Fibroblast of pulmonary artery (primary cell): ENCODE data around the gene ITGA11.

ENCODE experiments used
- DNase-seq: peaks from one replicate; pipeline ENCODE4 v3.0.0-alpha.2; 2010; ENCODE audit warnings: low read depth
- H3K4me3 ChIP-seq: replicated peaks from 2 replicates; pipeline ENCODE4 v1.5.1; 2011; ENCODE audit warnings: low read depth, mild to moderate bottlenecking, control low read depth, low read length, moderate library complexity
- TF ChIP-seq, protein P1 (sequence below): IDR thresholded peaks from 2 replicates; pipeline ENCODE4 v1.5.1; 2011; ENCODE audit warnings: mild to moderate bottlenecking, control low read depth, low read length, inconsistent platforms; ENCODE audit errors: missing control alignments

Gene ITGA11

DNA sequence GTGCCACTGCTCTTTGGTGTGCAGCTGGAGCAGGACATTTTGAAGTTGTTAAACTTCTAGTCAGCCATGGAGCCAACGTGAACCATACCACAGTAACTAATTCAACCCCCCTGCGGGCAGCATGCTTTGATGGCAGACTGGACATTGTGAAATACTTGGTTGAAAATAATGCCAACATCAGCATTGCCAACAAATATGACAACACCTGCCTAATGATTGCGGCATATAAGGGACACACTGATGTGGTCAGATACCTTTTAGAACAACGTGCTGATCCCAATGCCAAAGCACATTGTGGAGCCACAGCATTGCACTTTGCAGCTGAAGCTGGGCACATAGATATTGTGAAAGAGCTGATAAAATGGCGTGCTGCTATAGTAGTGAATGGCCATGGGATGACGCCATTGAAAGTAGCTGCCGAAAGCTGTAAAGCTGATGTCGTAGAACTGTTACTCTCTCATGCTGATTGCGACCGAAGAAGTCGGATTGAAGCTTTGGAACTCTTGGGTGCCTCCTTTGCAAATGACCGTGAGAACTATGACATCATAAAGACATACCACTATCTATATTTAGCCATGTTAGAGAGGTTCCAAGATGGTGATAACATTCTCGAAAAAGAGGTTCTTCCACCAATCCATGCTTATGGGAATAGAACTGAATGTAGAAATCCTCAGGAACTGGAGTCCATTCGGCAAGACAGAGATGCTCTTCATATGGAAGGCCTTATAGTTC lies 142.2 kb downstream of the ITGA11 start:
- DNase-seq = no peak
- TF ChIP-seq, protein P1, sequence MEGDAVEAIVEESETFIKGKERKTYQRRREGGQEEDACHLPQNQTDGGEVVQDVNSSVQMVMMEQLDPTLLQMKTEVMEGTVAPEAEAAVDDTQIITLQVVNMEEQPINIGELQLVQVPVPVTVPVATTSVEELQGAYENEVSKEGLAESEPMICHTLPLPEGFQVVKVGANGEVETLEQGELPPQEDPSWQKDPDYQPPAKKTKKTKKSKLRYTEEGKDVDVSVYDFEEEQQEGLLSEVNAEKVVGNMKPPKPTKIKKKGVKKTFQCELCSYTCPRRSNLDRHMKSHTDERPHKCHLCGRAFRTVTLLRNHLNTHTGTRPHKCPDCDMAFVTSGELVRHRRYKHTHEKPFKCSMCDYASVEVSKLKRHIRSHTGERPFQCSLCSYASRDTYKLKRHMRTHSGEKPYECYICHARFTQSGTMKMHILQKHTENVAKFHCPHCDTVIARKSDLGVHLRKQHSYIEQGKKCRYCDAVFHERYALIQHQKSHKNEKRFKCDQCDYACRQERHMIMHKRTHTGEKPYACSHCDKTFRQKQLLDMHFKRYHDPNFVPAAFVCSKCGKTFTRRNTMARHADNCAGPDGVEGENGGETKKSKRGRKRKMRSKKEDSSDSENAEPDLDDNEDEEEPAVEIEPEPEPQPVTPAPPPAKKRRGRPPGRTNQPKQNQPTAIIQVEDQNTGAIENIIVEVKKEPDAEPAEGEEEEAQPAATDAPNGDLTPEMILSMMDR = no peak
- no peak overlapping the region for H3K4me3 ChIP-seq

DNA sequence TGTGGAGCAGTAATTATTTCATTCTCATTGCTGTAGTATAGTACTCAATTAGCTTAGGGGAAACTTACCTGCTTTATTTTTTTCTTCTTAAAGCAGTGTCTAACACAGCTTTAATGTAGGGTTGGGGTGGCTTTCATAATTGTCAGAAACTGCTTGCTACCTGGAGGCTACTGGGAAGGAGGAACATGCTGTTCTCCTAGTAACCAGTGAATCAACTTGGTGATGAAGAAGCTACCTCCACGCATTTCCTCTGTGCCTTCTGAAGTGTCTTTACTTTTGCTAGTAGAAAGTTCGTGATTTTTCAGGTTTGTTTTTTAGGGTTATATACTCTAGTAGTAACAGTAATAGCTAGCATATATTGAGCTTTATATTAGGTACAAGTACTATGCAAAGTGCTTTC lies 142.9 kb downstream of the ITGA11 start:
- no peak for DNase-seq
- TF ChIP-seq, protein P1 = no peak
- H3K4me3 ChIP-seq = no peak overlapping the region

DNA sequence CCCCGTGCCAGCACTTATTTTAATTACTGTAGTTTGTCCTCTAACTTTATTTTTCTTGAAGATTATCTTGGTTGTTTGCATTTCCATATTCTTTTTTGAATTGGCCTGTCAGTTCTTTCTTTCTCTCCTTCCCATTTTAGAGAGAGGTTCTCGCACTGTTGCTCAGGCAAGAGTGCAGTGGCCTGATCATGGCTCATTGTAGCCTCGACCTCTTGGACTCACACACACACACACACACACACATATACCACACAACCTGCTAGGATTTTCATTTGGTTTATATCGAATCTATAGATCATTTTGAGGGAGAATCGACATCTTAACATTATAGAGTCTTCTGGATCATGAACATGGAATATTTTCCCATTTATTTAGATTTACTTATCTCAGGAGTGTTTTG lies 145.7 kb downstream of the ITGA11 start:
- H3K4me3 ChIP-seq = no peak overlapping the region
- DNase-seq = no peak
- TF ChIP-seq, protein P1 = no peak

DNA sequence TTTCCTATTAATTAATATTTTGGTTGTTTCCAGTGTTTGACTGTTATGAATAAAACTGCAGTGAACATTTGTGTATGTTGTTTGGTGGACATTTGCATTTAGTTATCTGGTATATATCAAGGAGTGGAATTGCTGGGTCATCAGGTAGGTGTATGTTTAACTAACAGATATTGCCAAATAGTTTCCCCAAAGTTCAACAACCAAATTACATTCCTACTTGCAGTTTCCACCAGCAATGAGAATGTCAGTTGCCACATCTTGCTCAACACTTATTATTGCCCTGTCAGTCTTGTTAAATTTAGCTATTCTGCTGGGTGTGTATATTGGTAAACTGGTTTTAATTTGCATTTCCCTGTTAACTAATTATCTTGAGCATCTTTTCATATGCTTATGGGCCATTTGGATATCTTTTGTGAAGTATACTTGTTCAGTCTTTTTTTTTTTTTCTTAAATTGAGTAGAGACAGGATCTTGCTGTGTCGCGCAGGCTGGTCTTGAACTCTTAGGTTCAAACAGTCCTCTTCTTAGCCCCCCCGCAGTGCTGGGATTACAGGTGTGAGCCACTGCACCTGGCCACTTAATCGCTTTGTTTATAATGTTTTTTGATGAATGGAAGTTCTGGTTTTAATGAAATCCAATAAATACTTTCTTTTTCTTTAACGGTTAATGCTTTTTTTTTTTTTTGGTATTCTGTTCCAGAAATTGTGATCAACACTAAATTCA lies 146.5 kb downstream of the ITGA11 start:
- TF ChIP-seq, protein P1 = no peak
- no peak overlapping the region for H3K4me3 ChIP-seq
- no peak for DNase-seq

DNA sequence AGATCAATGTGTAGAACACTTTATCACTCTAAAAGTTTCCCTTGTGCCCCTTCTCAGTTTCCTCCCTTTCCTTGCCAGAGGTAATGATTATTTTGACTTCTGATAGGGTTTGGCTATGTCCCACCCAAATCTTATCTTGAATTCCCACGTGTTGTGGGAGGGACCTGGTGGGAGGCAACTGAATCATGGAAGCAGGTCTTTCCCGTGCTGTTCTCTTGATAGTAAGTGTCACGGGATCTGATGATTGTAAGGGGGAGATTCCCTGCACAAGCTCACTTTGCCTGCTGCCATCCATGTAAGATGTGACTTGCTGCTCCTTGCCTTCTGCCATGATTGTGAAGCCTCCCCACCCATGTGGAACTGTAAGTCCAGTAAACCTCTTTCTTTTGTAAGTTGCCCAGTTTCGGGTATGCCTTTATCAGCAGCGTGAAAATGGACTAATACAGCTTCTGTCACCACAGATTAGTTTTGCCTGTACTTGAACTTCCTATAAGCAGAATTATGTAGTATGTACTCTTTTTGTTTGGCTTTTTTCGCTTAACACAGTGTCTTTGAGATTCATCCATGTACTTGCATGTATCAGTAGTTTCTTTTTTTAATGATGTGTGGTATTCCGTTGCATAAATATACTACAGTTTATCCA lies 147.2 kb downstream of the ITGA11 start:
- no peak for DNase-seq
- TF ChIP-seq, protein P1 = no peak
- H3K4me3 ChIP-seq = no peak overlapping the region

DNA sequence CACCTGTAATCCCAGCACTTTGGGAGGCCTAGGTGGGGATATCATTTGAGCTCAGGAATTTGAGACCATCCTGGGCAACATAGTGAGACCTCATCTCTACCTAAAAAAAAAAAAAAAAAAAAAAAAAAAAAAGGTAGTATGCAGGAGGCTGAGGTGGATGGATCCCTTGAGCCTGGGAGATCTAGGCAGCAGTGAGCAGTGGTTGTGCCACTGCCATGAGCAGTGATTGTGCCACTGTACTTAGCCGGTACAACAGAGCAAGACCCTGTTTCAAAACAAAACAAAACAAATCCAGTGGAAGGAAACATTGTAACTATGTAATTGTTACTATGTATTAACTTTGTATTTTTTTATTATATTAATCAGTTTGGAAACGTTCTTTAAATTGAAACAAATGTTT lies 148.6 kb downstream of the ITGA11 start:
- TF ChIP-seq, protein P1 = no peak
- H3K4me3 ChIP-seq = no peak overlapping the region
- no peak for DNase-seq
